ENCODE data around the gene FBXO42.

The FBXO42 gene

GRCh38 chr1:16235347-16235746, 116.9 kb downstream of the FBXO42 start:
- no peaks in the 10 kb centered on the region for H4K20me1 ChIP-seq (ENCODE audit: insufficient read depth, low read length)
- H3K36me3 ChIP-seq (ENCODE audit: insufficient read depth, low read length): no peaks in the 10 kb centered on the region
- H3K27me3 ChIP-seq (ENCODE audit: insufficient read depth, low read length): no peaks in the 10 kb centered on the region
- H3K27ac ChIP-seq (ENCODE audit: low read depth, low read length, poor library complexity, severe bottlenecking): no peak overlapping the region
- H3K4me2 ChIP-seq (ENCODE audit: low read length): no peak overlapping the region
- no peaks in the 10 kb centered on the region for H3F3A ChIP-seq (ENCODE audit: insufficient read depth, low read length)
- peaks cover 22% of the 10 kb centered on the region for H3K4me1 ChIP-seq (ENCODE audit: insufficient read depth, low read length, severe bottlenecking)
- no peak overlapping the region for H2AFZ ChIP-seq (ENCODE audit: low read length)
- H3K9me2 ChIP-seq (ENCODE audit: low read depth, low read length): no peaks in the 10 kb centered on the region
- no peaks in the 10 kb centered on the region for H3K79me2 ChIP-seq (ENCODE audit: insufficient read depth, low read length)
- TF ChIP-seq CTCF (IDR thresholded peaks at IDR 0.05; ENCODE audit: low read length): no peak
- TF ChIP-seq EZH2 (IDR thresholded peaks at IDR 0.05; ENCODE audit: borderline replicate concordance, low read length): no peak
- H3K9ac ChIP-seq (ENCODE audit: low read length): no peak overlapping the region
- no peaks in the 10 kb centered on the region for H3K9me3 ChIP-seq (ENCODE audit: low read length)
- no peak overlapping the region for H3K4me3 ChIP-seq (ENCODE audit: low read depth, low read length, poor library complexity, severe bottlenecking)

GRCh38 chr1:16233431-16233830, 118.8 kb downstream of the FBXO42 start:
- Histone ChIP-seq H3K9me3 (ENCODE audit: low read length) (no peaks in the 10 kb centered on the region), H3K27me3 (ENCODE audit: insufficient read depth, low read length) (no peaks in the 10 kb centered on the region), H3K4me1 (ENCODE audit: insufficient read depth, low read length, severe bottlenecking) (peaks cover 22% of the 10 kb centered on the region), H3K36me3 (ENCODE audit: insufficient read depth, low read length) (no peaks in the 10 kb centered on the region), H3F3A (ENCODE audit: insufficient read depth, low read length) (no peaks in the 10 kb centered on the region), H3K9ac (ENCODE audit: low read length) (no peak overlapping the region), H3K4me2 (ENCODE audit: low read length) (no peak overlapping the region), H4K20me1 (ENCODE audit: insufficient read depth, low read length) (no peaks in the 10 kb centered on the region), H3K79me2 (ENCODE audit: insufficient read depth, low read length) (no peaks in the 10 kb centered on the region), H3K4me3 (ENCODE audit: low read depth, low read length, poor library complexity, severe bottlenecking) (no peak overlapping the region), H3K27ac (ENCODE audit: low read depth, low read length, poor library complexity, severe bottlenecking) (no peak overlapping the region), H3K9me2 (ENCODE audit: low read depth, low read length) (no peaks in the 10 kb centered on the region), H2AFZ (ENCODE audit: low read length) (no peak overlapping the region)
- TF ChIP-seq CTCF (IDR thresholded peaks at IDR 0.05; ENCODE audit: low read length): no peak

- H3K36me3 ChIP-seq (ENCODE audit: insufficient read depth, low read length): no peaks in the 10 kb centered on the region
- no peak overlapping the region for H3K27ac ChIP-seq (ENCODE audit: low read depth, low read length, poor library complexity, severe bottlenecking)
- no peaks in the 10 kb centered on the region for H3K27me3 ChIP-seq (ENCODE audit: insufficient read depth, low read length)
- no peaks in the 10 kb centered on the region for H3K9me2 ChIP-seq (ENCODE audit: low read depth, low read length)
- H3K9me3 ChIP-seq (ENCODE audit: low read length): no peaks in the 10 kb centered on the region
- H4K20me1 ChIP-seq (ENCODE audit: insufficient read depth, low read length): no peaks in the 10 kb centered on the region
- H2AFZ ChIP-seq (ENCODE audit: low read length): no peak overlapping the region
- TF ChIP-seq CTCF (IDR thresholded peaks at IDR 0.05; ENCODE audit: low read length): no peak
- TF ChIP-seq EZH2 (IDR thresholded peaks at IDR 0.05; ENCODE audit: borderline replicate concordance, low read length): no peak
- no peaks in the 10 kb centered on the region for H3K79me2 ChIP-seq (ENCODE audit: insufficient read depth, low read length)
- H3K4me2 ChIP-seq (ENCODE audit: low read length): no peak overlapping the region
- no peak overlapping the region for H3K9ac ChIP-seq (ENCODE audit: low read length)
- H3K4me1 ChIP-seq (ENCODE audit: insufficient read depth, low read length, severe bottlenecking): peaks cover 16% of the 10 kb centered on the region
- no peak overlapping the region for H3K4me3 ChIP-seq (ENCODE audit: low read depth, low read length, poor library complexity, severe bottlenecking)
- no peaks in the 10 kb centered on the region for H3F3A ChIP-seq (ENCODE audit: insufficient read depth, low read length)
Observed at GRCh38 chr1:16232316-16232710, 120.0 kb downstream of the FBXO42 start.

All from OCI-LY1 (cell line).